Transverse colon (tissue), 4 donors: ENCODE results near the gene SULT1C2. TPM values are rescaled to one million over a fixed set of nuclear protein-coding genes. Genes with fewer than 3 reads are reported as not detected.

Experiments
- DNase-seq: peaks from one replicate; pipeline ENCODE4 v3.0.0-alpha.2; 2019
- H3K27ac ChIP-seq, 4 donors: fragments of 200-600 bp; sonication (generic); 2 replicates each; pipeline ENCODE4 v1.5.1; 2016 to 2018; ENCODE audit warnings: inconsistent platforms in 4 of 4
- H3K27me3 ChIP-seq: fragments of 200-600 bp; sonication (generic); 2 replicates; pipeline ENCODE4 v1.5.1; 2017; ENCODE audit warnings: inconsistent platforms
- H3K36me3 ChIP-seq, 4 donors: fragments of 200-600 bp; sonication (generic); 2 replicates each; pipeline ENCODE4 v1.5.1; 2017 to 2019; ENCODE audit warnings: inconsistent platforms in 4 of 4
- H3K4me1 ChIP-seq, 4 donors: fragments of 200-600 bp; sonication (generic); 2 replicates each; pipeline ENCODE4 v1.5.1; 2017 to 2020; ENCODE audit warnings: inconsistent platforms in 4 of 4
- H3K4me3 ChIP-seq, 4 donors: fragments of 200-600 bp; sonication (generic); 1 replicate in 1 of 4; 2 replicates in 3 of 4; pipeline versions ENCODE4 v1.5.1 to v1.6.1; 2017 to 2019; ENCODE audit warnings: inconsistent platforms in 4 of 4
- H3K9me3 ChIP-seq, 2 donors: fragments of 200-600 bp; sonication (generic); 2 replicates each; pipeline ENCODE4 v1.5.1; 2017 to 2019; ENCODE audit warnings: inconsistent platforms in 2 of 2
- EP300 ChIP-seq: sonication (generic); formaldehyde crosslinking; IDR thresholded peaks from one replicate; pipeline ENCODE4 v1.6.1; 2017; ENCODE audit warnings: antibody characterized with exemption, low read depth
- POLR2A ChIP-seq: fragments of 450-650 bp; IDR thresholded peaks from one replicate; pipeline ENCODE4 v1.6.1; 2016; ENCODE audit warnings: antibody characterized with exemption, mild to moderate bottlenecking, moderate library complexity
- POLR2AphosphoS5 ChIP-seq, 3 donors: sonication (generic); formaldehyde crosslinking; IDR thresholded peaks; one replicate each; pipeline ENCODE4 v1.6.1; 2016; ENCODE audit warnings: antibody characterized with exemption in 3 of 3
- WGBS, 2 donors: methylation state at CpG; one replicate each; pipeline ENCODE4 v1.1.5; 2018; ENCODE audit warnings: low coverage in 1 of 2; 5-methylcytosine and 5-hydroxymethylcytosine counted together
- in situ Hi-C, 4 donors: fragments of 200-750 bp; cut with MboI; loops; one replicate each; pipeline versions ENCODE4 v1.15.0 to v1.15.1; 2017; ENCODE audit warnings: low sequenced_read_pairs in 3 of 4, low pct_ligation_motif_present in 1 of 4, low pct_unique_long_range_greater_than_20kb in 1 of 4
- intact Hi-C: fragments of 100-400 bp; cut with DNase I; formaldehyde crosslinking; loops from one replicate; pipeline ENCODE4 v1.15.1; 2023; ENCODE audit warnings: low total_unique reads
- total RNA-seq, 4 donors: library from RNA; depleted of rRNA; stranded (reverse); fragments of >200 nt; gene quantifications; one replicate each; pipeline ENCODE4 v1.1.0, GENCODE V29; 2016
- TF ChIP-seq, protein P1 (sequence below), 5 experiments: fragments of 200-600 bp in 3 of 5; fragments of 450-650 bp in 2 of 5; sonication (generic) in 3 of 5; IDR thresholded peaks; 1 replicate in 2 of 5; 2 replicates in 3 of 5; pipeline ENCODE4 v1.5.1; 2016 to 2017; ENCODE audit warnings: antibody characterized with exemption in 5 of 5, inconsistent platforms in 3 of 5, mild to moderate bottlenecking in 2 of 5, moderate library complexity in 1 of 5

The SULT1C2 gene
- total RNA-seq, 4 donors from 2014 or later, result not detected

DNA sequence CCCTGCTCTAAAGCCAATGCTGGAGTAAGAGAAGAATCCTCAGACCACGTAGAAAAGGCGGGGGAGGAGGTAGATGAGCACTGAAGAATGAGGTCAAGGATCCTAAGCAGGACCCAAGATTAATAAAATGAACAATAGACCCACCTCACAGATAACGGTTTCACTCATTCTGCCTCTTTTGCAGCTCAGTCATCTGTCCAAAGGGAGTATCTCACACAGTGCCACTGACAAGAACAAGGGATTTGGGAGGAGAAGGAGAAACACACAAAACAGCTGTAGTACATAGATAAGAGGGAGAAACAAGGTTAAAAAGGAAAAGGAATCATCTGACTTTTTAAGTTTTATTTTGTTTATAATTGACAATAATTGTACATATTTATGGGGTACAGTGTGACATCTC, 58.1 kb downstream of the SULT1C2 start:
- no peaks in the 10 kb centered on the region for H3K36me3 ChIP-seq

DNA sequence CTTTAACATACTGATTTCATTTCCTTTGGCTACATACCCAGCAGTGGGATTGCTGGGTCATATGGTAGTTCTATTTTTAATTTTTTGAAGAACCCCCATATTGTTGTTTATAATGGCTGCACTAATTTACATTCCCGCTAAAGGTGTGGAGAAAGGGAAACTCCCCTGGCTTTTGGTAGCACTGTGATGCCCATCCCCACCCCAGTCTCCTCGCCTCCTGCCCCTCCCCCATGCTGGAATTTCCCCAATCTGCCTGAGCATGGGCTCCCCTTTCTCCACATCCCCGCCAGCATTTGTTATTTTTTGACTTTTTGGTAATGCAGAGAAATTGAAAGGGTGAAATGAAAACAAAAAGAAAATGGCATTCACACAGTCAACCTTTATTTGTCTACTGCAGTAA, 59.1 kb downstream of the SULT1C2 start:
- intact Hi-C loops (loop anchor here (10.0 kb wide), 1 partner anchor 237 kb away; no protein-coding TSS in a partner anchor), in situ Hi-C loops (loop anchor here in 1 of 4 donors (10.0 kb wide), 1 partner anchor 237 kb away; no protein-coding TSS in a partner anchor)
- Histone ChIP-seq H3K27ac (no peak overlapping the region), H3K9me3 (no peaks in the 10 kb centered on the region), H3K27me3 (no peaks in the 10 kb centered on the region), H3K36me3 (no peaks in the 10 kb centered on the region), H3K4me3 (no peak overlapping the region), H3K4me1 (peaks cover 0 to 7% (median 0%) of the 10 kb centered on the region in 4 donors)
- no peak for DNase-seq
- 70 to 82% methylated on average over 3 of the region's 3 CpGs for WGBS, 2 donors
- TF ChIP-seq, protein P1, sequence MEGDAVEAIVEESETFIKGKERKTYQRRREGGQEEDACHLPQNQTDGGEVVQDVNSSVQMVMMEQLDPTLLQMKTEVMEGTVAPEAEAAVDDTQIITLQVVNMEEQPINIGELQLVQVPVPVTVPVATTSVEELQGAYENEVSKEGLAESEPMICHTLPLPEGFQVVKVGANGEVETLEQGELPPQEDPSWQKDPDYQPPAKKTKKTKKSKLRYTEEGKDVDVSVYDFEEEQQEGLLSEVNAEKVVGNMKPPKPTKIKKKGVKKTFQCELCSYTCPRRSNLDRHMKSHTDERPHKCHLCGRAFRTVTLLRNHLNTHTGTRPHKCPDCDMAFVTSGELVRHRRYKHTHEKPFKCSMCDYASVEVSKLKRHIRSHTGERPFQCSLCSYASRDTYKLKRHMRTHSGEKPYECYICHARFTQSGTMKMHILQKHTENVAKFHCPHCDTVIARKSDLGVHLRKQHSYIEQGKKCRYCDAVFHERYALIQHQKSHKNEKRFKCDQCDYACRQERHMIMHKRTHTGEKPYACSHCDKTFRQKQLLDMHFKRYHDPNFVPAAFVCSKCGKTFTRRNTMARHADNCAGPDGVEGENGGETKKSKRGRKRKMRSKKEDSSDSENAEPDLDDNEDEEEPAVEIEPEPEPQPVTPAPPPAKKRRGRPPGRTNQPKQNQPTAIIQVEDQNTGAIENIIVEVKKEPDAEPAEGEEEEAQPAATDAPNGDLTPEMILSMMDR (IDR thresholded peaks at IDR 0.05), result no peak
- TF ChIP-seq EP300, result no peak
- no peak for TF ChIP-seq POLR2AphosphoS5 (IDR thresholded peaks at IDR 0.05)
- no peak for TF ChIP-seq POLR2A

More for the DNA sequence above, 58.1 kb downstream of the SULT1C2 start:
- 84 to 93% methylated on average over 3 of the region's 3 CpGs for WGBS, 2 donors
- DNase-seq, result no peak
- no peaks in the 10 kb centered on the region for H3K27me3 ChIP-seq
- peaks cover 0 to 7% (median 0%) of the 10 kb centered on the region in 4 donors for H3K4me1 ChIP-seq
- no peak overlapping the region for H3K27ac ChIP-seq
- in situ Hi-C loops, result loop anchor here in 1 of 4 donors (10.0 kb wide), 1 partner anchor 238 kb away; no protein-coding TSS in a partner anchor
- no peak overlapping the region for H3K4me3 ChIP-seq
- TF ChIP-seq, protein P1 (IDR thresholded peaks at IDR 0.05), result no peak
- no peak for TF ChIP-seq POLR2AphosphoS5 (IDR thresholded peaks at IDR 0.05)
- TF ChIP-seq EP300, result no peak
- TF ChIP-seq POLR2A, result no peak
- H3K9me3 ChIP-seq, result no peaks in the 10 kb centered on the region
- intact Hi-C loops, result loop anchor here (10.0 kb wide), 1 partner anchor 238 kb away; no protein-coding TSS in a partner anchor

DNA sequence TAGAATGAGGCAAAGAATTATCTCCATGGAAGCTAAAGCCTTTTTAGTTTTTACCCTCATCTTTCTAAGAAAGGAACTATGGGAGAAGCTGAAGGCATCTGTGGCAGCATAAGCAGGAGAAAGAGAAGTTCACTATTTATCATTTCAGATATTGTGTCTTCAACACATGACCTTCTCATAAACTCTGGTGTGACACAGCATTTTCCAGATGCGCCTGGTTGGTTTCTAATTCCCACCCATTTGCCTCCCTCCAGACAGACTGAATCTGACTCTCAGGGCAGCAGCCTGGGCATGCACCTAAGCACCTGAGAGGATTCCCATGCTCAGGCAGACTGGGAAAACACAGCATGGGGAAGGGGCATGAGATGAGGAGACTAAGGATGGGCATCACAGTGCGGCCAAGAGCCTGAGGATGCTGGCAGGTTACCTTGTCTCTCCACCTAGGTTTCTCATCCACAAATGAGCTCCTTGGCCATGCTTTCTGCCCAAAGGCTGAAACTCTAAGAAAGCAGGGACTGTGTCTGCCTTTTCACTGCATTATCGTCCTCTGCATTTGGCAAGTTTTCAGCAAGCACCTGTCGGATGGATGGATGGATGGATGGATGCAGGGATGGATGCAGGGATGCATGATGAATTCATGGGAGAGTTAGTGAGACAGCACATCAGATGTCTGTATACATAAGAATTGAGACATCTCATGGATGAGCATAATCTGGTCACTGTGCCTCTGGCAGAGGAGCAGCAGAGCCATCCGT, 60.3 kb downstream of the SULT1C2 start:
- in situ Hi-C loops (loop anchor here in 1 of 4 donors (10.0 kb wide), 1 partner anchor 236 kb away; no protein-coding TSS in a partner anchor), intact Hi-C loops (loop anchor here (10.0 kb wide), 1 partner anchor 236 kb away; no protein-coding TSS in a partner anchor)
- no peak for DNase-seq

DNA sequence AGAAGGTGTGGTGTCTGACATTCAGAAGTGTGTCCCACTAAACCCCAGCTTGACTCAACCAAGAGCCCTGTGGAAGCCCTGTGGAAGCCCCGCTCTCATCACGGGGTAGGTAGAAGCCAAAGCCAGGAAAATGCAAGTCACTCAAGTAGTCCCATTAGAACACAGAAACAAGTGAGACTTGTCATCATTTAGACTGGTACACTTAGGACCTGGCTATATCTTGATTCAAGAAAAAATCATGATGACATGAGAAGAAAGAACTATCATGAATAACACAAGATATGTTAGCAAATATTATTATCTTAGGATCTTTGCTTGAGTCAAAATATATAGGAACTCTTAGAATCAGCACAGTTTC, 60.9 kb downstream of the SULT1C2 start:
- no peak for DNase-seq
- intact Hi-C loops (loop anchor here (10.0 kb wide), 1 partner anchor 235 kb away; no protein-coding TSS in a partner anchor), in situ Hi-C loops (loop anchor here in 1 of 4 donors (10.0 kb wide), 1 partner anchor 235 kb away; no protein-coding TSS in a partner anchor)
- H3K4me3 ChIP-seq, result no peak overlapping the region
- H3K36me3 ChIP-seq, result no peaks in the 10 kb centered on the region
- H3K27me3 ChIP-seq, result no peaks in the 10 kb centered on the region
- 91% methylated on average over 2 of the region's 2 CpGs; no CpG with 5 or more reads in 1 of the 2 donors for WGBS, 2 donors
- H3K9me3 ChIP-seq, result no peaks in the 10 kb centered on the region
- no peak overlapping the region for H3K27ac ChIP-seq
- TF ChIP-seq EP300 (no peak), POLR2A (no peak), POLR2AphosphoS5 (IDR thresholded peaks at IDR 0.05) (no peak)
- TF ChIP-seq, protein P1 (IDR thresholded peaks at IDR 0.05), result no peak
- H3K4me1 ChIP-seq, result peaks cover 0 to 7% (median 0%) of the 10 kb centered on the region in 4 donors

More for the DNA sequence above, 60.3 kb downstream of the SULT1C2 start:
- no peaks in the 10 kb centered on the region for H3K36me3 ChIP-seq
- H3K4me3 ChIP-seq, result no peak overlapping the region
- no peaks in the 10 kb centered on the region for H3K9me3 ChIP-seq
- 79 to 81% methylated on average over 4 to 5 of the region's 5 CpGs for WGBS, 2 donors
- no peaks in the 10 kb centered on the region for H3K27me3 ChIP-seq
- TF ChIP-seq, protein P1 (IDR thresholded peaks at IDR 0.05), result no peak
- TF ChIP-seq EP300 (no peak), POLR2A (no peak), POLR2AphosphoS5 (IDR thresholded peaks at IDR 0.05) (no peak)
- H3K4me1 ChIP-seq, result peaks cover 0 to 7% (median 0%) of the 10 kb centered on the region in 4 donors
- no peak overlapping the region for H3K27ac ChIP-seq
